B cell (primary cell): ENCODE data around the gene ITGB7. TPM values are rescaled to one million over a fixed set of nuclear protein-coding genes. Genes with fewer than 3 reads are reported as not detected.
A peak's percentile ranks its signal among the peaks of the same experiment; 100 is the strongest.

ENCODE experiments used
- ATAC-seq: fragments of 200-7000 bp; cut with Tn5 transposase; one replicate; pipeline ENCODE4 v1.10.0; 2021; ENCODE audit warnings: low read depth, mild to moderate bottlenecking, moderate number of reproducible peaks, moderate library complexity
- CTCF ChIA-PET: fragments of 350-600 bp; sonication (Branson Sonifier 250); formaldehyde crosslinking; loops from one replicate; lab custom pipeline; 2021; ENCODE audit warnings: antibody characterized with exemption, inconsistent platforms; lab: Charles Lee
- POLR2A ChIA-PET: fragments of 350-600 bp; sonication (Branson Sonifier 250); formaldehyde crosslinking; loops from one replicate; lab custom pipeline; 2021; ENCODE audit warnings: antibody characterized with exemption; lab: Charles Lee
- DNase-seq: peaks from one replicate; pipeline ENCODE4 v3.0.0; 2013
- H2AFZ ChIP-seq: 2 replicates; pipeline ENCODE4 v1.6.1; 2012; ENCODE audit warnings: mild to moderate bottlenecking, low read depth, low read length; ENCODE audit not compliant: insufficient read depth, poor library complexity, severe bottlenecking
- H3K27ac ChIP-seq, 2 donors: 1 replicate in 1 of 2; 2 replicates in 1 of 2; pipeline ENCODE4 v1.5.1; 2012 to 2013; ENCODE audit warnings: low read length in 2 of 2, mild to moderate bottlenecking in 2 of 2, moderate library complexity in 1 of 2
- H3K27me3 ChIP-seq, 4 experiments: fragments of 200-600 bp in 1 of 4; sonication (generic) in 1 of 4; replicated peaks in 1 of 4; 1 replicate in 2 of 4; 2 replicates in 2 of 4; pipeline versions ENCODE4 v1.6.1 to v1.7.0; 2013 to 2016; ENCODE audit warnings: low read length in 3 of 4, mild to moderate bottlenecking in 2 of 4, mixed read lengths in 1 of 4, moderate library complexity in 1 of 4; ENCODE audit not compliant: insufficient read depth in 4 of 4, control insufficient read depth in 3 of 4; ENCODE audit errors: control extremely low read depth in 1 of 4
- H3K36me3 ChIP-seq, 2 experiments: replicated peaks in 1 of 2; 1 replicate in 1 of 2; 2 replicates in 1 of 2; pipeline versions ENCODE4 v1.6.1 to v1.7.1; 2013; ENCODE audit warnings: low read length in 1 of 2; ENCODE audit not compliant: insufficient read depth in 2 of 2, control insufficient read depth in 1 of 2; ENCODE audit errors: control extremely low read depth in 1 of 2, extremely low read depth in 1 of 2
- H3K4me1 ChIP-seq, 2 donors: fragments of 200-600 bp in 1 of 2; sonication (generic) in 1 of 2; 1 replicate in 1 of 2; 2 replicates in 1 of 2; pipeline versions ENCODE4 v1.5.1 to v1.6.1; 2013 to 2017; ENCODE audit warnings: low read length in 2 of 2; ENCODE audit not compliant: control insufficient read depth in 2 of 2, insufficient read depth in 2 of 2
- H3K4me2 ChIP-seq: replicated peaks from 2 replicates; pipeline ENCODE3; 2012; ENCODE audit warnings: mild to moderate bottlenecking, low read depth, low read length; ENCODE audit not compliant: poor library complexity, severe bottlenecking
- H3K4me3 ChIP-seq, 5 experiments: fragments of 200-600 bp in 1 of 5; sonication (generic) in 1 of 5; 1 replicate in 3 of 5; 2 replicates in 2 of 5; pipeline versions ENCODE4 v1.5.1 to v1.7.0; 2011 to 2016; ENCODE audit warnings: low read length in 4 of 5, mild to moderate bottlenecking in 4 of 5, low read depth in 2 of 5, control low read depth in 1 of 5, moderate library complexity in 1 of 5; ENCODE audit not compliant: insufficient read depth in 1 of 5; ENCODE audit errors: control extremely low read depth in 1 of 5, extremely low read depth in 1 of 5
- H3K79me2 ChIP-seq: fragments of 200-600 bp; sonication (generic); one replicate; pipeline ENCODE4 v1.6.0; 2016; ENCODE audit warnings: low read length; ENCODE audit not compliant: control insufficient read depth, insufficient read depth
- H3K9ac ChIP-seq: fragments of 200-600 bp; sonication (generic); 2 replicates; pipeline ENCODE4 v1.6.1; 2017; ENCODE audit warnings: mild to moderate bottlenecking, low read length, moderate library complexity
- H3K9me3 ChIP-seq, 3 donors: one replicate each; pipeline versions ENCODE4 v1.6.1 to v1.7.1; 2013; ENCODE audit warnings: low read length in 2 of 3; ENCODE audit not compliant: control insufficient read depth in 2 of 3, insufficient read depth in 1 of 3; ENCODE audit errors: control extremely low read depth in 1 of 3
- H4K20me1 ChIP-seq: 2 replicates; pipeline ENCODE4 v1.6.0; 2012; ENCODE audit warnings: mild to moderate bottlenecking, low read length; ENCODE audit not compliant: insufficient read depth, control insufficient read depth, poor library complexity, severe bottlenecking
- H3K27ac Mint-ChIP-seq: one replicate; pipeline ENCODE4 v1.8.0; 2021; ENCODE audit warnings: mixed read lengths
- H3K27me3 Mint-ChIP-seq: one replicate; pipeline ENCODE4 v1.8.0; 2021; ENCODE audit warnings: mixed read lengths
- H3K4me1 Mint-ChIP-seq: one replicate; pipeline ENCODE4 v1.8.0; 2021; ENCODE audit warnings: mixed read lengths
- H3K4me3 Mint-ChIP-seq: one replicate; pipeline ENCODE4 v1.8.0; 2021; ENCODE audit warnings: mixed read lengths
- H3K9me3 Mint-ChIP-seq: one replicate; pipeline ENCODE4 v1.8.0; 2022; ENCODE audit warnings: mixed read lengths; ENCODE audit not compliant: insufficient read depth
- EZH2 ChIP-seq: IDR thresholded peaks from 2 replicates; pipeline ENCODE4 v1.6.1; 2012; ENCODE audit warnings: borderline replicate concordance, low read depth, mild to moderate bottlenecking, moderate library complexity, low read length; ENCODE audit not compliant: insufficient read depth, poor library complexity, severe bottlenecking
- WGBS: methylation state at CpG from one replicate; pipeline ENCODE4 v1.1.5; 2013; ENCODE audit warnings: missing lambda C conversion rate; ENCODE audit not compliant: insufficient coverage; 5-methylcytosine and 5-hydroxymethylcytosine counted together
- intact Hi-C: fragments of 100-400 bp; cut with micrococcal nuclease; formaldehyde crosslinking; loops from one replicate; pipeline ENCODE4 v1.10.0; 2022
- polyA plus RNA-seq: library from polyadenylated mRNA; depleted of rRNA; stranded (reverse); fragments of >200 nt; gene quantifications from 2 replicates; pipeline ENCODE4 v1.2.3, GENCODE V29; 2012
- total RNA-seq, 2 donors: library from RNA; stranded (reverse); fragments of 120-200 nt in 1 of 2; gene quantifications; 1 replicate in 1 of 2; 2 replicates in 1 of 2; pipeline versions ENCODE4 v1.2.3 to v1.2.4, GENCODE V29; 2013 to 2022
- TF ChIP-seq, protein P1 (sequence below): fragments of 200-600 bp; IDR thresholded peaks from one replicate; pipeline ENCODE4 v1.8.0; 2022; ENCODE audit warnings: antibody characterized with exemption, mild to moderate bottlenecking

The ITGB7 gene
- total and polyA plus RNA-seq, 2 donors (not counting 1 experiment from before 2014, with no cell fraction given): 199 to 265 TPM

DNA sequence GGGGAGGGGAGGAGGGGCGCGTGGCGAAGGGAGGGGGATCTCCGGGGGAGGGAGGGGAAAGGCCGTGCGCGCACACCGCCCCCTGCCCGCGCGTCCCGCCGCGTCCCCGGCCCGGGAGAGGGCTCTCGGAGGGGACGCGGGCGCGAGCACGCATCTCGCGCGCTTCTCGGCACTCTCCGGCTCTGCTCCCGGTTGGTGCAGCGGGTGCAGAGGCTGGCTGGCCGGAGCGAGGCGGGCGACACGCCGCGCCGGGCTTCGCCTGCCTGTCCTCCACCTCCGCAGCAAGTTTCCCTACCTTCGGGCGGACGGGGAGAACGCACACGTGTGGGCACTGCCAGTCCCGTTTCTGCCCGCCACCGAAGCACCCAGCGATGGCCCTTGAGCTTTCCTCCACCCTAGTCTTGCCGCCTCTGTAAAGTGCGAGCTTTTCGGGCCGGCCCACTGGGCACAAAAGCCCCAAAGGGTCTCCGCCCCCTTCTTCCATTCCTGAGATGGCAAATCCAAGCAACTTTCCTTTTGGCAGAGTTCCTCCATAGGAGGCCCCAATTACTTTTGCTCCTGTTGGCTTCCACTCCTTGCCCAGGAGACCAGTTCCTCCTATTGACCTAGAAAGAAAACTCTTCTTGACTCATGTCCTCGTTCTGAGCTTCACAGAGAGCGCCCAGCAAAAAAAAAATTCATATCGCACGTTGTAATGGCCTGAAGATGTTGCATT is 26.0 kb downstream of the ITGB7 start:
- H3K27ac ChIP-seq: peak overlapping the region; percentile 67 to 87
- peaks cover 52% of the 10 kb centered on the region for H4K20me1 ChIP-seq
- no peaks in the 10 kb centered on the region for H3K27me3 ChIP-seq
- Mint-ChIP-seq H3K4me1 (peaks cover 54% of the 10 kb centered on the region), H3K4me3 (peak overlapping the region; percentile 95), H3K27ac (peak overlapping the region; percentile 88), H3K27me3 (no peaks in the 10 kb centered on the region), H3K9me3 (no peaks in the 10 kb centered on the region)
- H3K4me3 ChIP-seq: peak overlapping the region; percentile 43 to 92 (median 86)
- ChIA-PET CTCF (interaction anchor here (0.5 to 7.6 kb wide), 17 partner anchors 9 to 240 kb away, joined by 3 to 56 read pairs (median 8); partner anchors contain the start of genes AAAS, ESPL1 and SPRYD3), POLR2A (interaction anchor here (0.6 to 2.8 kb wide), 19 partner anchors 10 to 175 kb away, joined by 3 to 24 read pairs (median 6); partner anchors contain the start of genes AAAS, EIF4B, ESPL1 and ITGB7)
- H3K36me3 ChIP-seq: peaks cover 2 to 43% of the 10 kb centered on the region in 2 experiments
- H3K9me3 ChIP-seq: no peaks in the 10 kb centered on the region
- peak overlapping the region; percentile 77 for H3K4me2 ChIP-seq
- peak overlapping the region; percentile 97 for H2AFZ ChIP-seq
- 2% methylated on average over 54 of the region's 57 CpGs for WGBS
- TF ChIP-seq, protein P1, sequence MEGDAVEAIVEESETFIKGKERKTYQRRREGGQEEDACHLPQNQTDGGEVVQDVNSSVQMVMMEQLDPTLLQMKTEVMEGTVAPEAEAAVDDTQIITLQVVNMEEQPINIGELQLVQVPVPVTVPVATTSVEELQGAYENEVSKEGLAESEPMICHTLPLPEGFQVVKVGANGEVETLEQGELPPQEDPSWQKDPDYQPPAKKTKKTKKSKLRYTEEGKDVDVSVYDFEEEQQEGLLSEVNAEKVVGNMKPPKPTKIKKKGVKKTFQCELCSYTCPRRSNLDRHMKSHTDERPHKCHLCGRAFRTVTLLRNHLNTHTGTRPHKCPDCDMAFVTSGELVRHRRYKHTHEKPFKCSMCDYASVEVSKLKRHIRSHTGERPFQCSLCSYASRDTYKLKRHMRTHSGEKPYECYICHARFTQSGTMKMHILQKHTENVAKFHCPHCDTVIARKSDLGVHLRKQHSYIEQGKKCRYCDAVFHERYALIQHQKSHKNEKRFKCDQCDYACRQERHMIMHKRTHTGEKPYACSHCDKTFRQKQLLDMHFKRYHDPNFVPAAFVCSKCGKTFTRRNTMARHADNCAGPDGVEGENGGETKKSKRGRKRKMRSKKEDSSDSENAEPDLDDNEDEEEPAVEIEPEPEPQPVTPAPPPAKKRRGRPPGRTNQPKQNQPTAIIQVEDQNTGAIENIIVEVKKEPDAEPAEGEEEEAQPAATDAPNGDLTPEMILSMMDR: no peak
- no peak for TF ChIP-seq EZH2
- peak overlapping the region; percentile 78 for H3K9ac ChIP-seq
- H3K79me2 ChIP-seq: peaks cover 43% of the 10 kb centered on the region
- DNase-seq: no peak
- intact Hi-C loops: loop anchor here (1.0 to 5.0 kb wide), 14 partner anchors 9 to 320 kb away; partner anchors contain the start of genes EIF4B, ESPL1, ITGB7 and MYG1
- H3K4me1 ChIP-seq: peaks cover 28 to 38% of the 10 kb centered on the region in 2 donors
- peak; percentile 47 for ATAC-seq
